Activated naive CD4-positive, alpha-beta T cell treated with anti-CD3 and anti-CD28 coated beads for 36 hours (primary cell): ENCODE data around the gene APOBR. TPM values are rescaled to one million over a fixed set of nuclear protein-coding genes. Genes with fewer than 3 reads are reported as not detected.
"Not testable (repeated sequence)": the region's sequence is repeated elsewhere in the genome, so short reads cannot be mapped to it uniquely, and the experiment has no call there.

Experiments used
- CTCF ChIA-PET: fragments of 350-600 bp; sonication (Branson Sonifier 250); formaldehyde crosslinking; loops from one replicate; lab custom pipeline; 2021; ENCODE audit warnings: antibody characterized with exemption; lab: Charles Lee
- DNase-seq: peaks from one replicate; pipeline ENCODE4 v3.0.0-alpha.2; 2020
- H3K27ac Mint-ChIP-seq: one replicate; pipeline ENCODE4 v1.8.0; 2021; ENCODE audit warnings: mild to moderate bottlenecking, mixed read lengths
- H3K27me3 Mint-ChIP-seq: one replicate; pipeline ENCODE4 v1.8.0; 2021; ENCODE audit warnings: low read depth, mixed read lengths
- H3K36me3 Mint-ChIP-seq: one replicate; pipeline ENCODE4 v1.8.0; 2021; ENCODE audit warnings: low read depth, mixed read lengths
- H3K4me1 Mint-ChIP-seq: one replicate; pipeline ENCODE4 v1.8.0; 2021; ENCODE audit warnings: low read depth, mixed read lengths
- H3K4me3 Mint-ChIP-seq: one replicate; pipeline ENCODE4 v1.8.0; 2021; ENCODE audit warnings: mild to moderate bottlenecking, moderate library complexity, mixed read lengths
- H3K9me3 Mint-ChIP-seq: one replicate; pipeline ENCODE4 v1.8.0; 2021; ENCODE audit warnings: mixed read lengths
- intact Hi-C: fragments of 100-400 bp; cut with micrococcal nuclease; formaldehyde crosslinking; loops from one replicate; pipeline ENCODE4 v1.15.1; 2023
- total RNA-seq, 2 experiments: library from RNA; stranded (reverse); gene quantifications; one replicate each; pipeline ENCODE4 v1.2.3, GENCODE V29; 2021

APOBR gene
- total RNA-seq, 2 experiments from 2014 or later = 0.72 to 0.77 TPM

DNA sequence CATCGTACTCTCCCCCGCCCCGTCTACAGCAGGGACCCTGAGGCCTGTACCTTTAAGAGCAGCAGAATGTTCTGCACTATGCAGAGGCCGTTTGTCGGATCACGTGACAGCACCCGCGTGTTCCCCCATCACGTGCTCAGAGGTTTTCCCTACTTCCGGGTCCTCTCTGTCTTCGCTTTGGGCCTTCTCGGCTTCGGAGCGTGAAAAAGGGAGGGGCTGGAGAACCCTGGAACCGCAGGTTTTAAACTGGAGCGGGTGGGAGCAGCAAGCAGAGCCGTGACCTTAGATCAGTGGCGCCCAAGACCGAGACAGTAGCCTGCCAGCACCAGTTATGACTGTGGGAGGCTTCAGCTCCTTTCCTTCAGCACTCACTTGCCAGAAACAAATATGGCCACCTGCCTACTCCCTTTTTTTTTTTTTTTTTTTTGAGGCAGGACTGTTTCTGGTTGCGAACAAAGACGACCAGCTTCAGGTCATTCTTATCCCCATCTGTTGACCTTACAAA, 2.4 kb upstream of the APOBR start, which contains the start of gene CLN3:
TSS of gene CLN3 (minus strand) at position 105 of the 505 bp plus-strand sequence. CDS start 315 bp downstream, outside the sequence.
- H3K4me3 Mint-ChIP-seq = peak within 1 kb of the TSS; percentile 97
- DNase-seq = peak; percentile 93
- CTCF ChIA-PET = interaction anchor here (0.6 to 1.5 kb wide), 6 partner anchors 10 to 472 kb away, joined by 3 to 5 read pairs (median 3); no protein-coding TSS in a partner anchor
- peak within 1 kb of the TSS; percentile 99 for H3K27ac Mint-ChIP-seq
- H3K27me3 Mint-ChIP-seq = no peaks in the 10 kb centered on the region
- peaks cover 53% of the 10 kb centered on the region for H3K4me1 Mint-ChIP-seq
- intact Hi-C loops = no loop called here
- no peaks in the 10 kb centered on the region for H3K9me3 Mint-ChIP-seq
- H3K36me3 Mint-ChIP-seq = peaks cover 2% of the 10 kb centered on the region

DNA sequence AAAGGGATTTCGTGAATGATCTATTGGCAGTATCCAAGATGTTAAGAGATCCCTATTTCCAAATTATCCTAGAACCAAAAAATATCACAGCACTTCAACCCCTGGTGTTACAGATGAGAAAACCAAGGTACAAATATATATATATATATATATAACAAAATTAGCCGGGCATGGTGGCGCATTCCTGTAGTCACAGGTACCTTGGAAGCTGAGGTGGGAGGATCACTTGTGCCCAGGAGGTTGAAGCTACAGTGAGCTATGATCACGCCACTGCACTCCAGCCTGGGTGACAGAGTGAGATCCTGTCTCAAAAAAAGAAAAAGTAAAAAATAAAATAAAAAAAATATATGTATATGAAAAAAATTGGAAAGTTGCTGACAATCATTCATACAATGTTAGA, 1.9 kb upstream of the APOBR start:
- peak overlapping the region; percentile 97 for H3K4me3 Mint-ChIP-seq
- no peaks in the 10 kb centered on the region for H3K9me3 Mint-ChIP-seq
- DNase-seq = peak; percentile 24
- no peaks in the 10 kb centered on the region for H3K27me3 Mint-ChIP-seq
- intact Hi-C loops = no loop called here
- H3K4me1 Mint-ChIP-seq = peaks cover 52% of the 10 kb centered on the region
- peak overlapping the region; percentile 99 for H3K27ac Mint-ChIP-seq
- CTCF ChIA-PET = interaction anchor here (0.6 kb wide), 3 partner anchors 9 to 335 kb away, joined by 3 to 4 read pairs (median 3); no protein-coding TSS in a partner anchor
- H3K36me3 Mint-ChIP-seq = no peaks in the 10 kb centered on the region

DNA sequence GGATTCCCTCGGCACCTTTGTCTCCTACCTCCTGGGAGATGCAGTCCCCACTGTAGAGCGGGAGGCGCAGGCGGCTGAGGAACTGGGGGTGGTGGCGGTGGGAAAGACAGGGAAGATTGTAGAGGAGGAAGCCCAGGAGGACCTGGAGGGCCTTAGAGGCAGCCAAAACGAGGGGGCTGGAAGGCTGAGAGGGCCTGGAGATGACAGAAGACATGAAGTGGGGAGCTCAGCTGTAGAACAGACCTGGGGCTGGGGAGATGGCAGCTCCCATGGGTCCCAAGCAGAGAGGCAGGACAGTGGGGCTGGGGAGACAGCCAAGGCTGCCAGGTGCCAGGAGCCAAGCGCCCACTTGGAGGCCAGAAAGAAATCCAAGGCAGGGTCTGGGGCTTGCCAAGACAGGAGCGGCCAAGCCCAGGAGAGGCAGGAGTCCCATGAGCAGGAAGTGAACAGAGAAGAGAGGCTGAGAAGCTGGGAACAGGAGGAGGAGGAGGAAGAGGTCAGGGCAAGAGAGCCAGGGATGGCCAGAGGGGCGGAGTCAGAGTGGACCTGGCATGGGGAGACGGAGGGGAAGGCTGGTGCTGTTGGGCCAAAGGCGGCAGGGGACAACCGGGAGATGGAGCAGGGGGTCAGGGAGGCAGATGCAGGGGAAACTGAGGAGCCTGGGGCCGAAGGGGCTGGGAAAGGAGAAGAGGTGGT, 803 bp downstream of the APOBR start:
- H3K4me3 Mint-ChIP-seq = peak overlapping the region; percentile 97
- DNase-seq = no peak
- H3K36me3 Mint-ChIP-seq = no peaks in the 10 kb centered on the region
- H3K9me3 Mint-ChIP-seq = no peaks in the 10 kb centered on the region
- CTCF ChIA-PET = interaction anchor here (0.6 kb wide), 1 partner anchor 13 kb away, joined by 3 read pairs; no protein-coding TSS in a partner anchor
- H3K27me3 Mint-ChIP-seq = no peaks in the 10 kb centered on the region
- H3K27ac Mint-ChIP-seq = peak overlapping the region; percentile 99
- H3K4me1 Mint-ChIP-seq = peaks cover 45% of the 10 kb centered on the region
- intact Hi-C loops = loop anchor here (5.0 kb wide), 1 partner anchor 42 kb away; the partner anchor contains the start of gene NUPR1

DNA sequence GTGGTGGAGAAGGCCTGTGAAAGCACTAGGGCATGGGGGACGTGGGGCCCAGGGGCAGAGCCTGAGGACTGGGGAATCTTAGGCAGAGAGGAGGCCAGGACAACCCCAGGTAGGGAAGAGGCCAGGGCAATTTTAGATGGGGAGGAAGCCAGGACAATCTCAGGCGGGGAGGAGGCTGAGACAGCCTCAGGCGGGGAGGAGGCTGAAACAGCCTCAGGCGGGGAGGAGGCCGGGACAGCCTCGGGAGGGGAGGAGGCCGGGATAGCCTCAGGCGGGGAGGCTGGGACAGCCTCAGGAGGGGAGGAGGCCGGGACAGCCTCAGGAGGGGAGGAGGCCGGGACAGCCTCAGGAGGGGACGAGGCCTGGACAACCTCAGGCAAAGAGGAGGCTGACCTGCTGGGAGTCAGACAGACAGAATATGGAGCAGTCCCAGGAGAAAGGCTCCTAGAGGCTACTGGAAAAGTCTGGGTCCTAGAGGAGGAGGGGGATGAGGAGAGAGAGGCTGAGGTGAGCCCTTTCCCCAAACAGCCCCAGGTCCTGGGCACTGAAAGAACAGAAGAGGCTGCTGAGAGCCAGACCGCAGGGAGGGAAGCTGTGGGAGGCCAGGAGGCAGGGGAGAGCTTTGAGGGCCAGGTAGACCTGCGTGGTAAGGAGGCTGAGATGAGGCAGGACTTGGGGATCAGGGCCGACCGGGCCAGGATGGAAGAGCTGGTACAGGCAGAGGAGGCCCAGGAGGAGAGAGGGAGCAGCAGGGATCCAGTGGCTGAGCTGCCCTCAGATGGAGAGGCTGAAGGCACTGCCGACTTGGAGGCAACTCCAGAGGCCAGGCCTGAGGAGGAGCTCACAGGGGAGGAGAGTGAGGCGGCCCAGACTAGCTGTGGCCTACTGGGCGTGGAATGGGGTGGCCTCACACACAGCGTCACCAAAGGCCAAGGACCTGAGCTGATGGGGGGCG, 1.6 kb downstream of the APOBR start:
- H3K36me3 Mint-ChIP-seq = no peaks in the 10 kb centered on the region
- intact Hi-C loops = loop anchor here (5.0 kb wide), 1 partner anchor 41 kb away; the partner anchor contains the start of gene NUPR1
- H3K4me1 Mint-ChIP-seq = peaks cover 44% of the 10 kb centered on the region
- H3K9me3 Mint-ChIP-seq = no peaks in the 10 kb centered on the region
- H3K4me3 Mint-ChIP-seq = no peak overlapping the region
- peak overlapping the region; percentile 99 for H3K27ac Mint-ChIP-seq
- CTCF ChIA-PET = interaction anchor here (0.6 kb wide), 1 partner anchor 13 kb away, joined by 3 read pairs; no protein-coding TSS in a partner anchor
- H3K27me3 Mint-ChIP-seq = no peaks in the 10 kb centered on the region
- DNase-seq = no peak

DNA sequence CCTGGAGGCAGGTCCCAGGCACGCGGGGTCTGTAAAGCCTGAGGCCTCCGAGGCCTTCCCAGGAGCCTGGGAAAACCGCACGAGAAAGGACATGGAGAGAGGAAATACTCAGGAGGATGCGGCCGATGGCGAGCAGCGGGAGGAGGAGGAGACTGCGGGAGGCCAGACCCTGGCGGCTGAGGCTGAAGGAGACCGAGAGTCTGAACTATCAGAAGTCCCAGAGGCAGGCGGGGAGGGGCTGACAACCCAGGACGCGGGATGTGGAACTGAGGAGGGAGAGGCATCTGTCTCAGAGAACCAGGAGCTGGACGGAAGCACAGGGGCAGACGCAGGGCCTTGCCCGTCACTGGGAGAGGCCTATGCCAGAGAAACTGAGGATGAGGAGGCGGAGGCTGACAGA, 2.4 kb downstream of the APOBR start:
- Mint-ChIP-seq H3K4me3 (no peak overlapping the region), H3K4me1 (peaks cover 40% of the 10 kb centered on the region), H3K27ac (no peak overlapping the region), H3K27me3 (no peaks in the 10 kb centered on the region), H3K9me3 (no peaks in the 10 kb centered on the region), H3K36me3 (no peaks in the 10 kb centered on the region)
- intact Hi-C loops = loop anchor here (5.0 kb wide), 1 partner anchor 40 kb away; the partner anchor contains the start of gene NUPR1
- DNase-seq = no peak
- CTCF ChIA-PET = no interaction called here

DNA sequence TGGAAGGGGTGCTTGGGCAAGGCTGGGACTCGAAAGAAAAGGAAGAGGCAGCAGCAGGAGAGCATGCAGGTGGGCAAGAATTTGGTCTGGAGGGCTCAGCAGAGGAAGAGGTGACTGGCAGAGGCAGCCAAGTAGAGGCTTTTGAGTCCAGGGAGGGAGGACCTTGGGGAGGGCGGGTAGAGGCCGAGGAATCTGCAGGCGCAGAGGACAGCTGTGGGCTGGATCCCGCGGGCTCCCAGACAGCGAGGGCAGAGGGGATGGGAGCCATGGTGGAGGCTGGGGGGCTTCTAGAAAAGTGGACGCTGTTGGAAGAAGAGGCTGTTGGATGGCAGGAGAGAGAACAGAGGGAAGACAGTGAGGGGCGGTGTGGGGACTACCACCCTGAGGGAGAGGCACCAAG, 2.9 kb downstream of the APOBR start:
- Mint-ChIP-seq H3K27me3 (no peaks in the 10 kb centered on the region), H3K9me3 (no peaks in the 10 kb centered on the region), H3K27ac (no peak overlapping the region), H3K36me3 (no peaks in the 10 kb centered on the region), H3K4me3 (no peak overlapping the region), H3K4me1 (peaks cover 37% of the 10 kb centered on the region)
- intact Hi-C loops = loop anchor here (5.0 kb wide), 1 partner anchor 40 kb away; the partner anchor contains the start of gene NUPR1
- DNase-seq = no peak
- CTCF ChIA-PET = no interaction called here

DNA sequence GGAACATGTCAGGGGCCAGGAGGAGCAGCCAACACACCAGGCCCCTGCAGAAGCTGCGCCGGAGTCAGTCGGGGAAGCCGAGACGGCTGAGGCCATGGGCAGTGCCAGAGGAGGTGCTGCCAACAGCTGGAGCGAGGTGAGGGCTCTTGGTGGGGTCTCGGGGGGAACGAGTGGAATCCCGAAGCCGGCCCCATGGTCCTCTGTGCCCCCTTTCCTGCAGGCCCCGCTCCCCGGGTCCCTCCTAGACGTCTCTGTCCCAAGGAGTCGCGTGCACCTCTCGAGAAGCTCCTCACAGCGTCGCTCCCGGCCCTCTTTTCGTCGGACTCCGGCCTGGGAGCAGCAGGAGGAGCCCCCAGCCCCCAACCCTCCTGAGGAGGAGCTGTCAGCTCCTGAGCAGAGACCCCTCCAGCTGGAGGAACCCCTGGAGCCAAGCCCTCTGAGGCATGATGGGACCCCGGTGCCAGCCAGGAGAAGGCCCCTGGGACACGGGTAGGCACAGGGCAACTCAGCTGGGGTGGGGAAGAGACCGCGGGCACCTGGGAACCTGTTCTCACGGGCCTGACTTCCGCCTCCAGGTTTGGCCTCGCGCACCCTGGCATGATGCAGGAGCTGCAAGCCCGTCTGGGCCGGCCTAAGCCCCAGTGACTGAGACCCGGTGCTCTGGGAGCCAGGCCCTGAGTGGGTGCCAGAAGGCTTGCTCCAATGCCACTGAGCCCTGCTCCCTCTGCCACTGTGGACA, 3.6 kb downstream of the APOBR start:
- no peak overlapping the region for H3K4me3 Mint-ChIP-seq
- peaks cover 33% of the 10 kb centered on the region for H3K4me1 Mint-ChIP-seq
- DNase-seq = no peak
- H3K27ac Mint-ChIP-seq = no peak overlapping the region
- intact Hi-C loops = loop anchor here (5.0 kb wide), 1 partner anchor 39 kb away; the partner anchor contains the start of gene NUPR1
- H3K27me3 Mint-ChIP-seq = no peaks in the 10 kb centered on the region
- no peaks in the 10 kb centered on the region for H3K9me3 Mint-ChIP-seq
- CTCF ChIA-PET = no interaction called here
- no peaks in the 10 kb centered on the region for H3K36me3 Mint-ChIP-seq

DNA sequence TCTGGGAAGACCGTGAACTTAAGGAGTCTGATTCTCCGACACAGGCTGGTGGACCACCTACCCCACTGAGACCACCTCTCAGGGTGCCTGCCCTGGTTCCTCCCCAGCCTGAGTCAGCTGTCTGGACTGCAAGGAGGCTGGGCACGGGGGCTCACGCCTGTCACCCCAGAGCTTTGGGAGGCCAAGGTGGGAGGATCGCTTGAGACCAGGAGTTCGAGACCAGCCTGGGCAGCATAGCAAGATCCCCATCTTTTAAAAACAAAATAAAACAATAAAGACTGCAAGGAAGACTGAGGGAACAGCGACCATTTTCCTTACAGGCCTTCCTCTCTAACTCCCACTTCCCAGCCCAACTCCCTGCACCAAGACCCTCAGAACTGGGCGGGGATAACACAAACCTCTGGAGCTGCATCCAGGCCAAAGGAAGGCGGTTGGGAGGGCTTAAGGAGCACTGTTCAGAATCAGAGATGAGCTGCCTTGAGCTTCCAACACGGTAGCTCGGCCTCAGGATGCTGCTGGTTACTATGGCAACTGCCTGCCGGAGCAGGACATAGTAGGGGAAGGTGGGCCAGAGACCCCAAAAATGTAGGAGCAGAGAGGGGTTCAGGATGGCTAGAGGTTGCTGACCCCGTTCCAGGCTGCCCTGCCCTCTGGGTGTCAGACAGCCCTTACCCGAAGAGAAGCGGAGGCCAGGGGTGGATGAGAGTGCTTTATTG, 4.4 kb downstream of the APOBR start:
- CTCF ChIA-PET = no interaction called here
- intact Hi-C loops = loop anchor here (5.0 kb wide), 1 partner anchor 38 kb away; the partner anchor contains the start of gene NUPR1

DNA sequence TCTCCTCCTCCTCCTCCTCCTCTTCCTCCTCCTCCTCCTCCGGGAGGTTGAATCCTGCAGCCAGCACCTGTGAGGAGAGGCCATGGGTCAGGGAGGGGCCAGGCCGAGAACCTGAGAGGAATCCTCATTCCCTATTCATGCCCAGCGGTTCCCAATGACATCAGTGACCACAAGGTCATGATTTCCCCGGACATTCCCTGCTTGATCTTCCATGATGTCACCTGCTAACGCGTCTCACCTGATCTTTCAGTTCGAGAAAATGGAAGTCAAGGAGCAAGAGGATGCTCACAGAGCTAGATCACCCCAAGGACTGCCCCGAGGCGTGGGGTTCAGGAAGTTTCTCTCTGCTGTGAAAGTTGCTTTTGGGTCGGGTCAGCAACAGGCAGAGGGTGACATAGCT, 5.4 kb downstream of the APOBR start:
- intact Hi-C loops = loop anchor here (5.0 kb wide), 1 partner anchor 37 kb away; the partner anchor contains the start of gene NUPR1
- CTCF ChIA-PET = interaction anchor here (0.6 kb wide), 1 partner anchor 24 kb away, joined by 3 read pairs; no protein-coding TSS in a partner anchor
- H3K27me3 Mint-ChIP-seq = no peaks in the 10 kb centered on the region
- H3K9me3 Mint-ChIP-seq = no peaks in the 10 kb centered on the region
- no peak overlapping the region for H3K4me3 Mint-ChIP-seq
- no peak for DNase-seq
- peaks cover 16% of the 10 kb centered on the region for H3K4me1 Mint-ChIP-seq
- H3K27ac Mint-ChIP-seq = no peak overlapping the region
- no peaks in the 10 kb centered on the region for H3K36me3 Mint-ChIP-seq

More for the DNA sequence above, 4.4 kb downstream of the APOBR start:
- Mint-ChIP-seq H3K36me3 (no peaks in the 10 kb centered on the region), H3K27ac (no peak overlapping the region), H3K4me1 (peaks cover 25% of the 10 kb centered on the region), H3K4me3 (no peak overlapping the region), H3K27me3 (no peaks in the 10 kb centered on the region), H3K9me3 (no peaks in the 10 kb centered on the region)
- no peak for DNase-seq

DNA sequence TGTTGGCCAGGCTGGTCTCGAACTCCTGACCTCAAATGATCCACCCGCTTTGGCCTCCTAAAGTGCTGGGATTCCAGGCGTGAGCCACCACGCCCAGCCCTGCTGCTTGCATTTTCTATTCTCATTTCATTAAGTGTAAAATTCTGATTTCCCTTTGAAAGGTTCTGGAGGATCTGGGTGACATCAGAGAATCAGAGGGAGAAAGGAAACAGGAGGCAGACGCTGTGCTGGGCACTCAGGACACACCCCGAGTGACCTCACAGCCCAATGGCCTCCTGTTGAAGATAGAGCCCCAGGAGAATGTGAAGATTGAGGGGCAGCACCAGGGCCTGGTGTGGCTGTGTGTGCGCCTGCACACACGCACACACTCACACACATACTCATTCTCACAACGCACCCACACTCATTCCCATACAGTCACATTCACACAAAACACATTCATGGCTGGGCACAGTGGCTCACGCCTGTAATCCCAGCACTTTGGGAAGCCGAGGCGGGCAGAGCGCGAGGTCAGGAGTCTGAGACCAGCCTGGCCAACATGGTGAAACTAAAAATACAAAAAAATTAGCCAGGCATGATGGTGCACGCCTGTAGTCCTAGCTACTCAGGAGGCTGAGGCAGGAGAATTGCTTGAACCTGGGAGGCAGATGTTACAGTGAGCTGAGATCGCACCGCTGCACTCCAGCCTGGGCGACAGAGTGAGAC, 6.2 kb downstream of the APOBR start:
- H3K4me3 Mint-ChIP-seq, H3K27ac Mint-ChIP-seq, H3K4me1 Mint-ChIP-seq, CTCF ChIA-PET, intact Hi-C loops, H3K36me3 Mint-ChIP-seq, H3K27me3 Mint-ChIP-seq, H3K9me3 Mint-ChIP-seq, DNase-seq: not testable (repeated sequence)
